Motor neuron (in vitro differentiated cells): ENCODE measurements around the gene SEPTIN12. TPM values are rescaled to one million over a fixed set of nuclear protein-coding genes. Genes with fewer than 3 reads are reported as not detected.

ENCODE experiments used
- ATAC-seq, 8 experiments: fragments of 200-7000 bp; cut with Tn5 transposase; replicated peaks in 6 of 8; 2 replicates each; pipeline ENCODE4 v1.8.0; 2021; ENCODE audit warnings: mild to moderate bottlenecking in 8 of 8, moderate library complexity in 8 of 8
- H3K27ac ChIP-seq, 2 donors: fragments of 250-450 bp; sonication (Bioruptor Pico); 2 replicates each; pipeline ENCODE4 v1.9.0; 2021; ENCODE audit warnings: antibody characterized with exemption in 2 of 2, mild to moderate bottlenecking in 2 of 2, moderate library complexity in 1 of 2
- H3K4me1 ChIP-seq, 2 donors: fragments of 250-450 bp; sonication (Bioruptor Pico); replicated peaks in 1 of 2; 2 replicates each; pipeline ENCODE4 v1.6.1; 2021; ENCODE audit warnings: antibody characterized with exemption in 2 of 2, mild to moderate bottlenecking in 2 of 2, moderate library complexity in 1 of 2
- H3K4me3 ChIP-seq, 5 donors: fragments of 250-450 bp; sonication (Bioruptor Pico); 2 replicates each; pipeline ENCODE4 v1.9.0; 2021; ENCODE audit warnings: antibody characterized with exemption in 5 of 5, mild to moderate bottlenecking in 5 of 5, moderate library complexity in 4 of 5
- WGBS, 10 experiments: fragments of 450-650 bp; shearing (Covaris generic); methylation state at CpG; one replicate each; pipeline ENCODE4 v1.0.0; 2022; 5-methylcytosine and 5-hydroxymethylcytosine counted together
- in situ Hi-C, 9 experiments: fragments of 400-800 bp; cut with MboI; loops; one replicate each; pipeline ENCODE4 v1.15.0; 2021; ENCODE audit warnings: low sequenced_read_pairs in 9 of 9, low pct_unique_long_range_greater_than_20kb in 2 of 9; ENCODE audit not compliant: unreplicated experiment in 9 of 9
- total RNA-seq, 8 experiments: library from RNA; unstranded; fragments of 300-600 nt; gene quantifications; 2 replicates each; pipeline versions ENCODE4 v1.2.3 to v1.2.4, GENCODE V29; 2022

Gene SEPTIN12
- total RNA-seq, 8 experiments from 2014 or later, result 0.61 to 1.3 (median 1.0) TPM; not detected in 4

DNA sequence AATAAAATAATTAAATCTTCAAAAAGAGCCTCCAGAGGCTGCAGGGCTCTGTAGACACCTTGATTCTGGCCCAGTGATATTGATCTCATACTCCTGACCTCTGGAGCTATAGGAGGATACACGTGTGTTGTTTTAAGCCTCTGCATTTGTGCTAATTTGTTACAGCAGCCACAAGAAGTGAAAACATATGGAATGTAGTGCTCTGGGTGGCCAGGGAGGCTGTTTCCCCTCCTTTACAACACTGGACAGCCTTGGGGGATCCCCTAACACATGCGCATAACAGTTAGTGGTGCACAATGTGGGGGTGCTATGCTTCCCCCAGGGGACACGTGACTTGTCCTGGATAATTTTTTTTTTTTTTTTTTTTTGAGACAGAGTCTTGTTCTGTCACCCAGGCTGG is 16.5 kb downstream of the SEPTIN12 start:
- Histone ChIP-seq H3K4me1 (peaks cover 0 to 7% of the 10 kb centered on the region in 2 donors), H3K4me3 (no peak overlapping the region), H3K27ac (no peak overlapping the region)
- ATAC-seq, result peak in 1 of 8 experiments; percentile 9
- in situ Hi-C loops, result no loop called here
- 40 to 60% (median 44%) methylated on average over 1 to 2 of the region's 3 CpGs; no CpG with 5 or more reads in 7 of the 10 experiments for WGBS, 10 experiments

DNA sequence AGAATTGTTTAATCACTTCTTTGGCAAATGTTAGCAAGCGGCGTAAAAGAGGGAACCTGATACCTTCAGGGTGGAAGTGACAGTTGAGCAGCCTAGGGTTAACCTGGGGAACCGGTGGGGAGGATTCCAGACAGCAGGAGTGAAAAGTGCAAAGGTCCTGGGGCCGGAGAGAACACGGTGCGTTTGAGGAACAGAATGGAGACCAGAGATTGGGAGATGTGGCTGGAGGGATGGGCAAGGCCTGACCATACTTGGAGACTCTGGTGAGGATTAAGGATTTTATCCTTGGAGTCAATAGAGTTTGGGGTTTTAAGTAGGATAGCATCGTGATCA is 18.9 kb downstream of the SEPTIN12 start:
- 54 to 100% (median 86%) methylated on average over 1 to 6 of the region's 7 CpGs; no CpG with 5 or more reads in 2 of the 10 experiments for WGBS, 10 experiments
- ATAC-seq, result no peak
- in situ Hi-C loops, result no loop called here
- H3K4me3 ChIP-seq, result peak overlapping the region in 3 of 5 donors; percentile 35 to 44 (median 44)
- peaks cover 7 to 12% of the 10 kb centered on the region in 2 donors for H3K4me1 ChIP-seq
- no peak overlapping the region for H3K27ac ChIP-seq

DNA sequence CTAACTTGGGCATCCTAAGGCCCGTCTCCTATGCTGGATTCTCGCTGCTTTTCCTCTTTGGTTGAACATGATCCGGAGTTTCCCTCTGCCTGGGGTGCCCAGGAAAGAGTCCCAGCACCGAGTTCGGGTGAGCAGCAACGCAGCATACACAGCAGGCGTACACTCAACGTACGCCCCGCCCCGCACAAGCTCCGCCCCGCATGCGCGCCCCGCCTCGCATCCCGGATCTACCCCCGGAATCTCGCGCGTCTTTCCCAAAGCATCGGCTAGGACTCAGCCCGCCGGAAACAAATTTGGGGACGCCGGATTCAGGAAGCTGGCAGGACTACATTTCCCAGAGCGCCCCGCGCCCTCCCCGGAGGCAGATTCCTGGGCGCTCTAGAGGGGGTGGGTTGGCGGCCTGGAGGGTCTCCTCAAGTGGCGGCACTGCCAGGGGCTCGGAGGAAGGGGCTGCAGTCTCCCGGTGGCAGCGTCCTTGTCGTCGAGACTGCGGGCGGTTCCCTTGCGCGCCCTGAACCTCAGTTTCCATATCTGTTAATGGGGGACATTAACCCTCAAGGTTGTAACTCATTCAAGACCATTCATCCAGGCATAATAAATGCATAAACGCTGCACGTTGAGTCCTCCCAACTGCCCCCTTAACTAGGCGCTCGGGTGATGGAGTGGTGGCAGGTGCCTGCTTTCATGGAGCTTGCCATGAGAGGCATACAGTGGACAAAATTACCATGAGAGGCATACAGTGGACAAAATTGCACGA is 19.4 kb downstream of the SEPTIN12 start:
- peak; percentile 77 to 87 (median 84) for ATAC-seq
- Histone ChIP-seq H3K4me3 (peak overlapping the region; percentile 34 to 44 (median 37)), H3K27ac (peak overlapping the region; percentile 34 to 74), H3K4me1 (peaks cover 7 to 12% of the 10 kb centered on the region in 2 donors)
- in situ Hi-C loops, result no loop called here
- WGBS, 10 experiments, result 0 to 50% (median 23%) methylated on average over 1 to 12 of the region's 48 CpGs; no CpG with 5 or more reads in 2 of the 10 experiments

DNA sequence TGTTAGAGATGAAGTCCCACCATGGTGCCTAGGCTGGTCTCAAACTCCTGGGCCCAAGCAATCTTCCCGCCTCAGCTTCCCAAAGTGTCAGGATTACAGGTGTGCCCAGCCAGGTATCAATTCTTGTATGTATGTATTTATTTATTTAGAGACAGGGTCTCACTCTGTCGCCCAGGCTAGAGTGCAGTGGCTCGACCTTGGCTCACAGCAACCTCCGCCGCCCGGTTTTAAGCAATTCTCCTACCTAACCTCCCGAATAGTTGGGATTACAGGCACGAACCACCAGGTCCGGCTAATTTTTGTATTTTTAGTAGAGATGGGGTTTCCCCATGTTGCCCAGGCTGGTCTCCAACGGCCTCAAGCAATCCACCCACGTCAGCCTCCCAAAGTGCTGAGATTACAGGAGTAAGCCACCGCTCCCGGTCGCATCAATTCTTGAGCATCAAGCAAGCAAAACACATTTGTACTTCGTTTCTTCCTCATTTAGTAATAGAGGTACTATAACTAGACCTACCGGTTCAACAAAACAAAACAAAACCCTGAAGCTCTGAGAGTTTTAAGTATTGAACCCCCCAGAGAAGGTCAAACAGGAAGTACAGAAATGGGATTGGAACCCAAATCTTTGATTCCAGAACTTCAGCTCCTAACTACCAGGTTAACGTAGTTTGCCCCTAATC is 20.1 kb downstream of the SEPTIN12 start:
- Histone ChIP-seq H3K4me3 (peak overlapping the region; percentile 34 to 44 (median 37)), H3K27ac (peak overlapping the region in 1 of 2 donors; percentile 66), H3K4me1 (peaks cover 7 to 12% of the 10 kb centered on the region in 2 donors)
- in situ Hi-C loops, result no loop called here
- ATAC-seq, result peak in 2 of 8 experiments; percentile 1 to 2
- WGBS, 10 experiments, result 20 to 79% (median 50%) methylated on average over 1 to 11 of the region's 17 CpGs

DNA sequence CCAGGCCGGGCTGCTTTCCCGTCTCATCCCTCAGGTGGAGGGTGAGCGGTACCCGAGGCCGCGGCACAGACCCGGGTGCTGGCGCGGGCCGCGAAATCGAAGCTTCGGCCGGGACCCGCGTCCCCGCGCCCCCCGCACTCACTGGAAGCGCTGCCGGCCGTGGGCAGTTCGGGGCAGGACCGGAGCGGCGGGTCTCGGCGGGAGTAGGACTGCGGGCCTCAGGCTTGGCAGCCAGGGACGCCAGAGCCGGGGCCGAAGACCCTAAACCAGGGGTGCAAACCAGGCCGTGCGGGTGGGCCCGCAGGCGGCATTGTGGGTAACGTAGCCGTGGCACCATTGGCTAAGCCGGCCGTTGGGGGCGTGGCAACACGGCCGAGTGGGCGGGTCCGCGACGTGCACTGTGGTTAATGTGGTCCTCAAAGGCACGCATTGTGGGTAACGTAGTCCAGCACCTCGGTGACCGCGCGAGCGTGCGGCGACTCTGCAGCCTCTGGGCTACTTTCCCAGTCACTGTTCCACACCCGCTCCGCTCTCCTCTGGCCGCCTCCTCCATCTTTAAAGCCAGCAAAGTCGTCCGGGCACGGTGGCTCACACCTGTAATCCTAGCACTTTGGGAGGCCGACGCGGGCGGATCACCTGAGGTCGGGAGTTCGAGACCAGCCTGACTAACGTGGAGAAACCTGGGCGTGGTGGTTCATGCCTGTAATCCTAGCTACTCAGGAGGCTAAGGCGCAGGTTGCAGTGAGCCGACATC is 21.1 kb downstream of the SEPTIN12 start, which contains the start of gene ZNF500:
ZNF500 (minus strand) TSS at position 288 of the 754 bp plus-strand sequence. CDS start 1,184 bp downstream, outside the sequence.
- peak; percentile 84 to 93 (median 91) for ATAC-seq
- Histone ChIP-seq H3K4me1 (peaks cover 7 to 12% of the 10 kb centered on the region in 2 donors), H3K27ac (peak within 1 kb of the TSS; percentile 52 to 81), H3K4me3 (peak within 1 kb of the TSS; percentile 74 to 95 (median 92))
- WGBS, 10 experiments, result 6 to 100% (median 36%) methylated on average over 1 to 25 of the region's 72 CpGs; no CpG with 5 or more reads in 2 of the 10 experiments
- in situ Hi-C loops, result no loop called here

DNA sequence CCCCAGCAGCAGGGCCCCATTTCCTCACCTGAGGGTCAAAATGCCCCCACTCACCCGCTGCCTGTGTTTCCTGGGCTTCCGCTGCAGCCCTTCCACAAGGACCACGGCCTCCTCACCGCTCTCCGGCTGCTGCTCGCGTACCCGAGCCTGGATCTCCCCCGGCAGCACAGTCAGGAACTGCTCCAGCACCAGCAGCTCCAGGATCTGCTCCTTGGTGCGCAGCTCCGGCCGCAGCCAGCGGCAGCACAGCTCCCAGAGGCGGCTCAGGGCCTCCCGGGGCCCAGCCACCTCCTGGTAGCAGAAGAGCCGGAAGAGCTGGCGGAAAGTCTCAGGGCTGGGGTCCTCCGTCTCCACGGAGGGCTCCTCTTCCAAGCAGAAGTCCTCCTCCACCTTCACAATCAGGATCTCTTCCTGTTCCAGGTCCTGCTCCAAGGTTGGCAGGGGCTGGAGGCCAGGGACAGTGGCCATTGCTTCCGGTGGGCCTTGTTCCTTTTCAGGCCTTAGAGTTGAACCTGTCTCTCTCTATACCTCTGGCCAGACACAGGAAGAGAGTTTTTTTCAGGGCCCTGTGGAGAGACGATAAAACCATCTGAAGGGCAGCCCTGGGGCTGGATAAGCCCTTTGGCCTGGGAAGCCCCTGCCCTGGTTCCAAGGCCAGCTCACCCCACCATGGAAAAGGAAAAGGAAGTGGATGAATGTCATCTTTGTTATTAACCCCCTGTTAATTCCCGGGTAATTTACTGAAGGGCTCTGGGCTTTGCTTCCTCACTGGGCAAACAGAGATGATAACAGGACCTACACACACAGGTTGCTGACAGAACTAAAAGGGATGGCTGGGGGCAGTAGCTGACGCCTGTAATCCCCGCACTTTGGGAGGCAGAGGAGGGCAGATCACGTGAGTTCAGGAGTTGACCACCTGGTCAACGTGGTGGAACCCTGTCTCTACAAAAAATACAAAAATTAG is 22.4 kb downstream of the SEPTIN12 start:
- 0 to 93% (median 50%) methylated on average over 1 to 17 of the region's 26 CpGs; no CpG with 5 or more reads in 1 of the 10 experiments for WGBS, 10 experiments
- Histone ChIP-seq H3K4me1 (peaks cover 7 to 12% of the 10 kb centered on the region in 2 donors), H3K4me3 (peak overlapping the region; percentile 74 to 95 (median 92)), H3K27ac (peak overlapping the region in 1 of 2 donors; percentile 52)
- no peak for ATAC-seq
- in situ Hi-C loops, result no loop called here

DNA sequence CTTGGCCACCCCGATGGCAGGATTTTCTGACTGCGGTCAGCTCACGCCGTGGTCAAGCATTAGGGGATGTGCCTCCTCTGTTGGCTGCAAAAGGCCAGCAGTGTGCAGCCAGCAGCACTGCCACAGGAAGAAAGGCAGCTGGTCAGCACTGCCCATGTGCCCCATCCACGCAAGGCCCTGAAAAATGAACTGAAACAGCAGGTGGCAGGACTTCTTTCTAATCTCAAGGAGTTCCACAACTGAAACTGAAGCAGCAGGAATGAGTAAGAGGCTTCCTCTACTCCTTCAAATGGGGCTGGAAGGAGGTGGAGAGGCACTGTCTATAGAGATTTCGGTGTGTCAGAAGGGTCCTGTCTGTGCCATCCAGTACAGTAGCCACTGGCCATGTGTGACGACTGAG is 24.4 kb downstream of the SEPTIN12 start:
- H3K27ac ChIP-seq, result no peak overlapping the region
- 83 to 100% (median 90%) methylated on average over 1 to 6 of the region's 7 CpGs; no CpG with 5 or more reads in 3 of the 10 experiments for WGBS, 10 experiments
- no peak for ATAC-seq
- no peak overlapping the region for H3K4me3 ChIP-seq
- H3K4me1 ChIP-seq, result peaks cover 7 to 8% of the 10 kb centered on the region in 2 donors
- in situ Hi-C loops, result no loop called here

DNA sequence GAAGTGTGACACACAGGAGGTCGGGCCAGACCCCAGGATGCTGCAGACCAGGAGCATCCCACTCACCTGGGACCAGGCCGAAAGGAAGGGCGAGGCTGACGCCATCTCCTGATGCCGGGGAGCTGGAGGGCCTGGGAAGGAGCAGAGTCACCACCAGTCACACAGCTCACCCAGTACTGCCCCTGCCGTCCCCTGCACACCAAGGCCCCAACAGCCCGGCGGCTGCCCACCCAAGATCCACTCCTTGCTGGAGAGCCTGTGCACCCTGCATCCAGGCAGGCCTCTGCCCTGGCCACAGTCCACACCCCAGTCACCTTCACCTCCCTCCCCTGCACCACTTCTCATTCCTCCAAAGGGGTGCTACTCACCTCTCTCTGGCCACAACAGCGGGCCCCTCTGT is 25.9 kb downstream of the SEPTIN12 start:
- no peak overlapping the region for H3K4me3 ChIP-seq
- in situ Hi-C loops, result no loop called here
- peaks cover 5 to 7% of the 10 kb centered on the region in 2 donors for H3K4me1 ChIP-seq
- no peak overlapping the region for H3K27ac ChIP-seq
- WGBS, 10 experiments, result 40 to 100% (median 100%) methylated on average over 1 of the region's 9 CpGs; no CpG with 5 or more reads in 6 of the 10 experiments
- no peak for ATAC-seq

DNA sequence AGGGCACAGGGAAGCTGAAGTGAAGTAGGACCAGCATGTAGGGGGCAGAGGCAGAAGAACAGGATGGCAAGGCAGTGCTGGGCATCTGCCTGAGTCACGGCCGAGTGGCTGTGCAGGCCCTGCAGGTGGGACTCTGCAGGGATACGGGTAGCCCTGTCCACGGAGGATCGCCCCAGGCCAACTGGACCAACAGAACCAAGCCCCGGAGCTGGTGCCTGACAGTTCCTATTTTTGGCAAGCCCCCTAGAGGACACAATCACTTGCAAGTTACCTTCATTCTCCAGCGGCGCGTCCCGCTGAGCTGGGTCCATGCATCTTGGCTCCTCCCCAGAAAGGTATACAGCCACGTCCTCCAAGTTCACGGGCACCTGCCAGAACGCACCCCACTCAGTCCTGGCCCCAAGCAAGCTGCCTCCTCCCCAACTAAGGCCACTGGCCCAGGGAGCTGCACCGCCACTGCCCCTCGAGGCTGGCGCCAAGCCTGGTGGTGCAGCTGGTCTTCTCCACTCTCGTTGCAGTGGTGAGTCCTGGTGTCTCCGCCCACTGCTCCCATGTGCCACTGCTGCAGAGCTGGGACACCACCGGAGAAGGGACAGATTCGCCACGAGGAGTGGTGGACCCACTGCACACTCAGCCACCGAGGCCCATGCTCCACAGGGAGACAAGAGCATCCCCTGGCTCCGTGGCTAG is 27.8 kb downstream of the SEPTIN12 start:
- Histone ChIP-seq H3K4me1 (no peaks in the 10 kb centered on the region), H3K27ac (no peak overlapping the region), H3K4me3 (no peak overlapping the region)
- in situ Hi-C loops, result no loop called here
- ATAC-seq, result no peak
- WGBS, 10 experiments, result 97 to 100% (median 98%) methylated on average over 1 to 11 of the region's 23 CpGs; no CpG with 5 or more reads in 7 of the 10 experiments

DNA sequence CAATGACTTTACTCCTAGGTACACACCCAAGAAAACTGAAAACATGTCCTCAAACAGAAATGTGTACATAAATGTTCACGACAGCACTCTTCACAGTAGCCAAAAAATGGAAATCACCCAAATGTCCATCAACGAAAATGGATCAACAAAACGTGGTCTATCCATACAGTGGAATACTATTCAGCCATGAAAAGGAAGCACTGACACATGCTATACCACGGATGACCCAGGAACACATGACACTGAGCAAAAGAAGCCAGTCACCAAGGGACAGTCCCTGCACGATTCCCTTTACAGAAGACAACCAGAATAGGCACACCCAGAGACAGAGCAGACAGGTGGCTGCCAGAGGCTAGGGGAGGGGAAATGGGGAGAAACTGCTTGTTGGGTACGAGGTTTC is 32.5 kb downstream of the SEPTIN12 start:
- WGBS, 10 experiments, result 83 to 100% (median 93%) methylated on average over 1 to 6 of the region's 6 CpGs; no CpG with 5 or more reads in 1 of the 10 experiments

DNA sequence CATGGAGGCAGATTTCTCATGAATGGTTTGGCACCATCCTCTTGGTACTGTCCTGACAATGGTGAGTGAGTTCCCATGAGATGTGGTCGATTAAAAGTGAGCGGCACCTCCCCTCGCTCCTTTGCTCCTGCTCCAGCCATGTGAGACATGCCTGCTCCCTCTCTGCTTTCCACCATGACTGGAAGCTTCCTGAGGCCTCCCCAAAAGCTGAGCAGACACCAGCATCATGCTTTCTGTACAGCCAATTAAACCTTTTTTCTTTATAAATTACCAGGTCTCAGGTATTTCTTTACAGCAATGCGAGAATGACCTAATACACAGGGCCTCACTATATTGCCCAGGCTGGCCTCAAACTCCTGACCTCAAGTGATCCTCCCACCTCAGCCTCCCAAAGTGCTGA is 33.3 kb downstream of the SEPTIN12 start:
- H3K27ac ChIP-seq, result no peak overlapping the region
- WGBS, 10 experiments, result 100% methylated on average over 1 to 3 of the region's 4 CpGs; no CpG with 5 or more reads in 5 of the 10 experiments
- ATAC-seq, result no peak
- H3K4me1 ChIP-seq, result no peaks in the 10 kb centered on the region
- no peak overlapping the region for H3K4me3 ChIP-seq
- in situ Hi-C loops, result no loop called here

More for the DNA sequence above, 32.5 kb downstream of the SEPTIN12 start:
- in situ Hi-C loops, result no loop called here
- Histone ChIP-seq H3K4me3 (no peak overlapping the region), H3K4me1 (no peaks in the 10 kb centered on the region), H3K27ac (no peak overlapping the region)
- no peak for ATAC-seq
